ENCODE results near the gene D2HGDH. TPM values are rescaled to one million over a fixed set of nuclear protein-coding genes. Genes with fewer than 3 reads are reported as not detected.
A peak's percentile ranks its signal among the peaks of the same experiment; 100 is the strongest.

The D2HGDH gene
- total and polyA plus RNA-seq, 9 of the 15 experiments (the other 6 are each of a cell fraction or from before 2014, with no cell fraction given) = 0.39 to 30.8 (median 10.3) TPM

- TF ChIP-seq ZNF511 (CRISPR knock-in tag; IDR thresholded peaks at IDR 0.05) (peak; percentile 56; the same call in 1 of the 2 replicates), HDAC2 (IDR thresholded peaks at IDR 0.05) (no peak), CEBPZ (IDR thresholded peaks at IDR 0.05; ENCODE audit: borderline replicate concordance, low read depth, low read length) (no peak), VEZF1 (CRISPR knock-in tag; IDR thresholded peaks at IDR 0.05) (peak; percentile 74), PRMT5 (CRISPR knock-in tag; IDR thresholded peaks at IDR 0.05) (no peak), ZNF282 (CRISPR knock-in tag; IDR thresholded peaks at IDR 0.05) (no peak), HDAC6 (IDR thresholded peaks at IDR 0.05; ENCODE audit: low read depth, low read length) (no peak), BCL6 (CRISPR knock-in tag; IDR thresholded peaks at IDR 0.05) (no peak), STAT5A (IDR thresholded peaks at IDR 0.05; ENCODE audit: borderline replicate concordance, low read length) (no peak), MEF2A (IDR thresholded peaks at IDR 0.05; ENCODE audit: control insufficient read depth, low read depth, low read length) (no peak), SMARCB1 (IDR thresholded peaks at IDR 0.05; ENCODE audit: insufficient read length, low read depth) (no peak), POU5F1 (IDR thresholded peaks at IDR 0.05; ENCODE audit: borderline replicate concordance, low read depth, low read length, partially characterized antibody) (peak; percentile 84), MCM7 (IDR thresholded peaks at IDR 0.05) (no peak), TCFL5 (CRISPR knock-in tag; conservative IDR thresholded peaks at IDR 0.05) (no peak), MTA1 (IDR thresholded peaks at IDR 0.05; ENCODE audit: borderline replicate concordance) (peak; percentile 92), ZBTB11 (CRISPR knock-in tag; IDR thresholded peaks at IDR 0.05) (peak in 1 of 3 experiments; percentile 91; a peak in 2 of 6 replicates), PTBP1 (IDR thresholded peaks at IDR 0.05; ENCODE audit: low read depth, low read length) (no peak), SOX6 (IDR thresholded peaks at IDR 0.05) (no peak)
These were observed 47.6 kb upstream of the D2HGDH start, which contains the start of gene DTYMK (continued) for GRCh38 chr2:241686650-241687425.
